Measurements from ENCODE around the gene NCDN.

The NCDN gene

DNA sequence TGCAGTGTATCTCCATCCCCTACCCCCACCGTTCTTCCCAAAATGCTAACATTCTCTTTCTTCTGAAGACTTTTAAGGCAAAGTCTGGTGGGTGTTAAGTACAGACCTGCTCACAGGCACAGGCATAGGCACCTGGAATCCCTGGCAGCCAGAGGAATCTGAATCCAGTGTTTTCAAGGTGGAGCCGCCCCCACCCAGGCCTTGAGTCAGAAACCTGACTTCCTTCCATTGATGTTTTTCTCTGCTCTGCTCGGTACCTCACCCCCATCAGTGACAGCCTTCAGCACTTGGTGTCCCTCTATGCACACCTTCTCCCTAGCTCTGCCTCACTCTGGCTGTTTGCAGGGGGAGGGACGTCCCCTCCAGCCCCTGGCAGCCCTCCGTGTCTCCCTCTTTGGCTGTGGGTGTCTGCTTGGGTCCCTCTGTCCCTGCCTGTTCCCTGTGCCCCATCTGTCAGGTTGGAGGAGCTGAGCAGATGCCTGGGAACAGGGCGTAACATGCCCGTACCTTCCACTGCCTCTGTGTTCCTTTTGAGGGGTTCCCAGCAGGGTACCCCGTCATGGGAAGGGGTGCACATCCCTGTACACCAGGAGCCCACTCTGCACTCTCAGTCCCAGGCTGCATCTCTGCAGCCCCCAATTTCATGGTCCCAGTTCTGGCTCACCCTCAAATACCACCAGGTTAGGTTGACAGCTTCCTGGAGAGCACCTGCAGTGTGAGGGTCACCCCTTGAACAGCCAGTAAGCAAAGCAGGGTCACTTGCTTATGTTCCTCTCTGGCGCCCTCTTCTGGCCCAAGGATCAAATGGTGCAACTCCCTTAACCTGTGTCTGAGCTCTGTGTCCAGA, 6.7 kb downstream of the NCDN start:
- no peak overlapping the region for H3K4me3 ChIP-seq (ENCODE audit: low read depth, low read length)
- peak; percentile 87 for TF ChIP-seq CTCF (conservative IDR thresholded peaks at IDR 0.05; ENCODE audit: low read depth, low read length)
- peak; percentile 87 for DNase-seq (ENCODE audit: low read depth)

GRCh38 chr1:35564884-35565741, 7.5 kb downstream of the NCDN start:
- no peak for TF ChIP-seq CTCF (conservative IDR thresholded peaks at IDR 0.05; ENCODE audit: low read depth, low read length)
- no peak for DNase-seq (ENCODE audit: low read depth)
- H3K4me3 ChIP-seq (ENCODE audit: low read depth, low read length) = no peak overlapping the region

DNA sequence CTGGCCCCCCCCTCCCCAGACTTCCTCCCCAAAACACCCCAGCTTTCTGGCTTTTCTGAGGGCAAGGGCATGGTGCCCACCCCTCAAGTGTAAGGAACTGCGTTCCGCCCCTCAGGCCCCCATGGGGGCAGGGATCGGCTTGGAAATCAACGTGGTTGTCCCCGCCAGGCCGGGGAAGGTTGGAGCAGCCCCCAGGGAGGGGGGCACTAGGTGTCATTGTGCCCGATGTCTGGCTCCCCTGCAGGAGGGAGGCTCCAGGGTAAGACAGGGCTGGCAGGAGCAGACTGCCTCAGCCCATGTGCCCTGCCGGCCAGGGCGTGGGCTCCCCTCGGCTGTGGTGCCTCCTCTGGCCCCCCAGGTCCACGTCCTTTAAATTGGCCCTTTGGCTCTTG, 8.1 kb downstream of the NCDN start:
- H3K4me3 ChIP-seq (ENCODE audit: low read depth, low read length) = no peak overlapping the region
- no peak for TF ChIP-seq CTCF (conservative IDR thresholded peaks at IDR 0.05; ENCODE audit: low read depth, low read length)
- DNase-seq (ENCODE audit: low read depth) = no peak

- peak; percentile 79 for DNase-seq (ENCODE audit: low read depth)
- no peak for TF ChIP-seq CTCF (conservative IDR thresholded peaks at IDR 0.05; ENCODE audit: low read depth, low read length)
- no peak overlapping the region for H3K4me3 ChIP-seq (ENCODE audit: low read depth, low read length)
Observed at GRCh38 chr1:35567947-35568558, 10.5 kb downstream of the NCDN start.

GRCh38 chr1:35568975-35569395, 11.4 kb downstream of the NCDN start:
- no peak overlapping the region for H3K4me3 ChIP-seq (ENCODE audit: low read depth, low read length)
- TF ChIP-seq CTCF (conservative IDR thresholded peaks at IDR 0.05; ENCODE audit: low read depth, low read length) = peak; percentile 97
- DNase-seq (ENCODE audit: low read depth) = peak; percentile 85

DNA sequence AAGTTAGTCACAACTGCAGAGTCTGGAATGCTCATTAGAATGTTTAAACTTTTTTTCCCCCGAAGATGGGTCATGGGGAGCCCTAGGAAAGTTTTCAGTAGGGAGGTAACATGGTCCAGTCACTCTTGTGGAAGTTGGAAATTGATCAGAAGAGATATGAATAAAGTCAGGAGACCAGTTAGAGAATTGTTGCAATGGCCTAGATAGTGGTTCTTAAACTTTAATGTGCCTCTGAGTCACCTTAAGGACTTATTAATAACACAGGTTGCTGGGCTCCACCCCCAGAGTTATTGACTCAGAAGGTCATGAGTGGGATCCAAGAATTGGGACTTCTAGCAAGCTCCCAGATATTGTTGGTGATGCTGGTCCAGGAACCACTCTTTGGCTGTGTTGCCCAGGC, 12.3 kb downstream of the NCDN start:
- no peak for DNase-seq (ENCODE audit: low read depth)

More for the DNA sequence above, 12.3 kb downstream of the NCDN start:
- H3K4me3 ChIP-seq (ENCODE audit: low read depth, low read length) = no peak overlapping the region
- no peak for TF ChIP-seq CTCF (conservative IDR thresholded peaks at IDR 0.05; ENCODE audit: low read depth, low read length)
